ENCODE results near the gene DDI2. TPM values are rescaled to one million over a fixed set of nuclear protein-coding genes. Genes with fewer than 3 reads are reported as not detected.

The DDI2 gene
- total RNA-seq, 2 experiments from 2014 or later, result 33.7 to 34.9 TPM

DNA sequence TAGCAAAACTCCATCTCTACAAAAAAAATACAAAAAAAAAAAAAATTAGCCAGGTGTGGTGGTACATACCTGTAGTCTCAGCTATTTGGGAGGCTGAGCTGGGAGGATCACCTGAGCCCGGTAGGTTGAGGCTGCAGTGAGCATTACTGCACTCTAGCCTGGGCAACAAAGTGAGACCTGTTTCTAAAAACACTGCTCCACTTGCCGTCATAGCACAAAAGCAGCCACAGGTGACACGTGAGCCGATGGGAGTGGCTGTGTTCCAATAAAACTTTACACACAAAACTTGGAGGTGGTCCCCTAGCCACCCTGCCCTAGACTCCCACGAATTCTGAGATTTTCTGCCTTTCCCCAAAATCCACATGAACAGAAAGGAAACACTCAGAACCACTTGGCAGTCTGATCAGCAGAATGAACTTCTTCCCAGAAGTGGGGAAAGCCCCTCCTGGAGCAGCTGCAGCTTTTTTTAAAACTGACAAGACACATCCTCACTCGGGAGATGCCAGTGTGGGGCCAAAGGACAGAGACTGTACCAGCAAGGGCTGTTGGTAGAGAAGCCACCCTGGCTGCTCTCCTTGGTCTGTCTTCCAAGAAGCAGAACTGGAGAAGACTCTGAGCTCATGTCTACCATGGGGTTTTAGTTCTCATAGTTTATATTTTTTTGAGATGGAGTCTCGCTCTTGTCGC is 90.1 kb downstream of the DDI2 start:
- intact Hi-C loops (cut with micrococcal nuclease), result no loop called here
- no peaks in the 10 kb centered on the region for H3K9me3 Mint-ChIP-seq
- TF ChIP-seq CTCF (IDR thresholded peaks at IDR 0.05), result no peak
- H3K27me3 Mint-ChIP-seq, result no peaks in the 10 kb centered on the region
- ChIA-PET CTCF (no interaction called here), POLR2A (no interaction called here)
- H3K36me3 Mint-ChIP-seq (ENCODE audit: low read depth), result peaks cover 7% of the 10 kb centered on the region
- H3K4me1 Mint-ChIP-seq (ENCODE audit: low read depth), result peaks cover 19% of the 10 kb centered on the region
- ATAC-seq (no peak), DNase-seq (no peak)
- H3K4me3 Mint-ChIP-seq, result no peak overlapping the region
- no peak overlapping the region for H3K27ac Mint-ChIP-seq

- Mint-ChIP-seq H3K27me3 (no peaks in the 10 kb centered on the region), H3K27ac (no peak overlapping the region), H3K36me3 (ENCODE audit: low read depth) (peaks cover 7% of the 10 kb centered on the region), H3K4me1 (ENCODE audit: low read depth) (peaks cover 13% of the 10 kb centered on the region), H3K9me3 (no peaks in the 10 kb centered on the region), H3K4me3 (no peak overlapping the region)
- TF ChIP-seq CTCF (IDR thresholded peaks at IDR 0.05), result no peak
- no peak for DNase-seq
- POLR2A ChIA-PET, result interaction anchor here (1.0 kb wide), 1 partner anchor 130 kb away, joined by 3 read pairs; no protein-coding TSS in a partner anchor
- no peak for ATAC-seq
- CTCF ChIA-PET, result interaction anchor here (1.0 kb wide), 3 partner anchors 11 to 83 kb away, joined by 3 read pairs; no protein-coding TSS in a partner anchor
- intact Hi-C loops (cut with micrococcal nuclease), result no loop called here
Measured at GRCh38 chr1:15708486-15709137, 91.4 kb downstream of the DDI2 start.

- Mint-ChIP-seq H3K36me3 (ENCODE audit: low read depth) (peaks cover 7% of the 10 kb centered on the region), H3K9me3 (no peaks in the 10 kb centered on the region), H3K4me1 (ENCODE audit: low read depth) (peaks cover 12% of the 10 kb centered on the region), H3K4me3 (no peak overlapping the region), H3K27me3 (no peaks in the 10 kb centered on the region), H3K27ac (no peak overlapping the region)
- DNase-seq (no peak), ATAC-seq (no peak)
- no peak for TF ChIP-seq CTCF (IDR thresholded peaks at IDR 0.05)
- intact Hi-C loops (cut with micrococcal nuclease), result no loop called here
- ChIA-PET POLR2A (interaction anchor here (1.0 kb wide), 1 partner anchor 131 kb away, joined by 3 read pairs; no protein-coding TSS in a partner anchor), CTCF (interaction anchor here (1.0 kb wide), 3 partner anchors 11 to 82 kb away, joined by 3 read pairs; no protein-coding TSS in a partner anchor)
Measured at GRCh38 chr1:15709226-15709625, 92.0 kb downstream of the DDI2 start.

- Mint-ChIP-seq H3K4me3 (no peak overlapping the region), H3K27me3 (no peaks in the 10 kb centered on the region)
Measured at GRCh38 chr1:15712168-15712567, 94.9 kb downstream of the DDI2 start.

More at GRCh38 chr1:15712168-15712567, 94.9 kb downstream of the DDI2 start:
- H3K9me3 Mint-ChIP-seq, result no peaks in the 10 kb centered on the region
- DNase-seq (peak; percentile 9), ATAC-seq (no peak)
- peaks cover 10% of the 10 kb centered on the region for H3K4me1 Mint-ChIP-seq (ENCODE audit: low read depth)
- intact Hi-C loops (cut with micrococcal nuclease), result no loop called here
- no peak for TF ChIP-seq CTCF (IDR thresholded peaks at IDR 0.05)
- peaks cover 2% of the 10 kb centered on the region for H3K36me3 Mint-ChIP-seq (ENCODE audit: low read depth)
- CTCF ChIA-PET, result no interaction called here
- POLR2A ChIA-PET, result interaction anchor here (1.3 kb wide), 1 partner anchor 14 kb away, joined by 3 read pairs; no protein-coding TSS in a partner anchor
- no peak overlapping the region for H3K27ac Mint-ChIP-seq

Measured in activated CD8-positive, alpha-beta T cell treated with anti-CD3 and anti-CD28 coated beads for 36 hours (primary cell).